Tibial nerve (tissue), 3 donors: ENCODE results near the gene MAGI2.

Experiments used
- POLR2A ChIP-seq, 2 donors: fragments of 450-650 bp; IDR thresholded peaks; one replicate each; pipeline ENCODE4 v1.6.1; 2017; ENCODE audit warnings: antibody characterized with exemption in 2 of 2, mild to moderate bottlenecking in 2 of 2, moderate library complexity in 2 of 2
- TF ChIP-seq, protein P1 (sequence below), 5 experiments: fragments of 200-600 bp in 3 of 5; fragments of 450-650 bp in 2 of 5; sonication (generic) in 3 of 5; IDR thresholded peaks; one replicate each; pipeline ENCODE4 v1.5.1; 2016 to 2019; ENCODE audit warnings: antibody characterized with exemption in 5 of 5, mild to moderate bottlenecking in 3 of 5, moderate library complexity in 2 of 5

DNA sequence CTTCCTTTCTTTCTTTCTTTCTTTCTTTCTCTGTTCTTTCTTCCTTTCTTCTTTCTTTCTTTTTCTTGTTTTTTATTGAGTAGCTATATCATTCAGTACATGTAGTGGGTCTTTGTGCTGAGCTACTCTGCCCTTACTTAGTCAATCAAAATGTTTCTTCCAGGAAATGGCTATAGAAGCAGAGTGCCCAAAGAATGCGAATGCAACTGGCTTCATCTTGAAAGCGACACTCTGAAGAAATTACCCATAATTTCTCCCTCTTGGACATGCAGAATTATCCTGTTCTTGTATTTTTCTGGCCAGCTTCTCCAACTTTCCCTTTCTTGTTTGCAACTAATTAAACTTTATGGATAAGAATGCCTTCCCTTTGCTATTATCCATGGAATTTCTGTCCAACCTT, 441.5 kb downstream of the MAGI2 start:
- TF ChIP-seq, protein P1, sequence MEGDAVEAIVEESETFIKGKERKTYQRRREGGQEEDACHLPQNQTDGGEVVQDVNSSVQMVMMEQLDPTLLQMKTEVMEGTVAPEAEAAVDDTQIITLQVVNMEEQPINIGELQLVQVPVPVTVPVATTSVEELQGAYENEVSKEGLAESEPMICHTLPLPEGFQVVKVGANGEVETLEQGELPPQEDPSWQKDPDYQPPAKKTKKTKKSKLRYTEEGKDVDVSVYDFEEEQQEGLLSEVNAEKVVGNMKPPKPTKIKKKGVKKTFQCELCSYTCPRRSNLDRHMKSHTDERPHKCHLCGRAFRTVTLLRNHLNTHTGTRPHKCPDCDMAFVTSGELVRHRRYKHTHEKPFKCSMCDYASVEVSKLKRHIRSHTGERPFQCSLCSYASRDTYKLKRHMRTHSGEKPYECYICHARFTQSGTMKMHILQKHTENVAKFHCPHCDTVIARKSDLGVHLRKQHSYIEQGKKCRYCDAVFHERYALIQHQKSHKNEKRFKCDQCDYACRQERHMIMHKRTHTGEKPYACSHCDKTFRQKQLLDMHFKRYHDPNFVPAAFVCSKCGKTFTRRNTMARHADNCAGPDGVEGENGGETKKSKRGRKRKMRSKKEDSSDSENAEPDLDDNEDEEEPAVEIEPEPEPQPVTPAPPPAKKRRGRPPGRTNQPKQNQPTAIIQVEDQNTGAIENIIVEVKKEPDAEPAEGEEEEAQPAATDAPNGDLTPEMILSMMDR (IDR thresholded peaks at IDR 0.05) = no peak
- TF ChIP-seq POLR2A (IDR thresholded peaks at IDR 0.05) = no peak
